Endometrial microvascular endothelial cells (primary cell): ENCODE measurements around the gene PLA2G7. TPM values are rescaled to one million over a fixed set of nuclear protein-coding genes. Genes with fewer than 3 reads are reported as not detected.

Experiments used
- in situ Hi-C: cut with HindIII; loops from 2 replicates; pipeline ENCODE4 v1.10.0; 2017; ENCODE audit warnings: low sequenced_read_pairs, low pct_unique_long_range_greater_than_20kb; ENCODE audit errors: inconsistent ontology term
- total RNA-seq: library from RNA; depleted of rRNA; stranded (reverse); fragments of >200 nt; gene quantifications from one replicate; pipeline ENCODE4 v1.2.3, GENCODE V29; 2015; ENCODE audit errors: inconsistent ontology term

The PLA2G7 gene
- total RNA-seq, 1 donor from 2014 or later, result not detected

DNA sequence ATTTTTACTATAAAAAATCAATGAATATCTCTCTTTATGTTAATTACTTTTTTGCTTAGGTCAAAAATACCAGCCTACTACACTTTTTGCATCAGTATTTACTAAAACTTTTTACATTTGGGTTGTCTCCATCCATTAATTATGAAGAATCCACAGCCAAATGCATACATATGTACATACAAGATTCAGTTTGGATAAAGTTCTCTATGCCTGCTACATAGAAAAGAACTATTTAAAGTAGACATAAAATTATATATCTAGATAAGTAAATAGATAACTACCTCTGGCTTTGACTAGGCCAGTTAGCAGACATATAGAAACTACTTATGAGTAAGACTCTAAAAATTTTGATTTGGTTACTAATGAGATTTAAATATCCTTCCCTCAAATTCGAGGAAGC lies 35.2 kb downstream of the PLA2G7 start:
- in situ Hi-C loops, result no loop called here

DNA sequence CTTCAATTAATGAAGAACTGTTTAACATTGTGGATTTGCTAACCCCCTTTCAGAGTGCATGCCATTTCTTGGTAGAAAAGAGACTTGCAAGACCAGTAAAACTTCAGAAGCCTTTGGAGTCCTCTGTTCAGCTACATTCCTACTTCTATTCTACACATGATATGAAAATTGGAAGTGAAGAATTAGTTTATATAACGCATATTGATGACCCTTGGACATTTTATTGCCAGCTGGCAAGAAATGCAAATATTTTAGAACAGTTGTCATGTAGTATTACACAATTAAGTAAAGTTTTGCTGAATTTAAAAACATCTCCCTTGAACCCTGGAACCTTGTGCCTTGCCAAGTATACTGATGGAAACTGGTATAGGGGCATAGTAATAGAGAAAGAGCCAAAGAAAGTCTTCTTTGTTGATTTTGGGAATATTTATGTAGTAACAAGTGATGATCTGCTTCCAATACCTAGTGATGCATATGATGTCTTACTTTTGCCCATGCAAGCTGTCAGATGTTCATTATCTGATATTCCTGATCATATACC lies 44.2 kb downstream of the PLA2G7 start:
- in situ Hi-C loops, result no loop called here

DNA sequence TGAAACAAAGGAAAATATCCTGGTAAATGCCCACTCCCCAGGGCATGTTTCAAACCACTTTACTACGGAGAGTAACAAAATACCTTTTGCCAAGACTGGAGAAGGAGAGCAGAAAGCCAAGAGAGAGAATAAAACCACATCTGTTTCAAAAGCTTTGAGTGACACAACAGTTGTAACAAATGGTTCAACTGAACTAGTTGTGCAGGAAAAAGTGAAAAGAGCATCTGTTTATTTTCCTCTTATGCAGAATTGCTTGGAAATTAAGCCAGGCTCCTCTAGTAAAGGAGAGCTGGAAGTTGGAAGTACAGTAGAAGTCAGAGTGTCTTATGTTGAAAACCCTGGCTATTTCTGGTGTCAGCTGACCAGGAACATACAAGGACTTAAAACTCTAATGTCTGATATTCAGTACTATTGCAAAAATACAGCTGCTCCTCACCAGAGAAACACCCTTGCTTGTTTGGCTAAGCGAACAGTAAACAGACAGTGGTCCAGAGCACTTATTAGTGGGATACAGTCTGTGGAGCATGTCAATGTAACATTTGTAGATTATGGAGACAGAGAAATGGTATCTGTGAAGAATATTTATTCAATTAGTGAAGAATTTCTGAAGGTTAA lies 44.9 kb downstream of the PLA2G7 start:
- in situ Hi-C loops, result no loop called here

DNA sequence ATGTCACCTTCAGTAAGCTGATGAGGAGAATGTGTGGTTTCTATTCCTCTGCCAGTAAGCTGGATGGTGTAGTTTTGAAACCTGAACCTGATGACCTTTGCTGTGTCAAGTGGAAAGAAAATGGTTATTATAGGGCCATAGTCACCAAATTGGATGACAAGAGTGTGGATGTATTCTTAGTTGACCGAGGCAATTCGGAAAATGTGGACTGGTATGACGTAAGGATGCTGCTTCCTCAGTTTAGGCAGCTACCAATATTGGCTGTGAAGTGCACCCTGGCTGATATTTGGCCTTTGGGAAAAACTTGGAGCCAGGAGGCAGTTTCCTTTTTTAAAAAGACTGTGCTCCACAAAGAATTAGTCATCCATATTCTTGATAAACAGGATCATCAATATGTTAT lies 45.5 kb downstream of the PLA2G7 start:
- in situ Hi-C loops, result no loop called here

DNA sequence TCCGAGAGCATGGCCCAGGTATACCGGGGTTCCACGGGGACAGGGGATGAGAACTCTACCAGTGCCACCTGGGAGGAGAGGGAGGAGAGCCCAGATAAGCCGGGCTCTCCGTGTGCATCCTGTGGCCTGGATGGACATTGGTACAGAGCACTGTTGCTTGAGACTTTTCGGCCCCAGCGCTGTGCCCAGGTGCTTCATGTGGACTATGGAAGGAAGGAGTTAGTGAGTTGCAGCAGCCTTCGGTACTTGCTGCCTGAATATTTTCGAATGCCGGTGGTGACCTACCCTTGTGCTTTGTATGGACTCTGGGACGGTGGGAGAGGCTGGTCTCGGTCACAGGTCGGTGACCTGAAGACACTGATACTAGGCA lies 46.2 kb downstream of the PLA2G7 start:
- in situ Hi-C loops, result no loop called here

DNA sequence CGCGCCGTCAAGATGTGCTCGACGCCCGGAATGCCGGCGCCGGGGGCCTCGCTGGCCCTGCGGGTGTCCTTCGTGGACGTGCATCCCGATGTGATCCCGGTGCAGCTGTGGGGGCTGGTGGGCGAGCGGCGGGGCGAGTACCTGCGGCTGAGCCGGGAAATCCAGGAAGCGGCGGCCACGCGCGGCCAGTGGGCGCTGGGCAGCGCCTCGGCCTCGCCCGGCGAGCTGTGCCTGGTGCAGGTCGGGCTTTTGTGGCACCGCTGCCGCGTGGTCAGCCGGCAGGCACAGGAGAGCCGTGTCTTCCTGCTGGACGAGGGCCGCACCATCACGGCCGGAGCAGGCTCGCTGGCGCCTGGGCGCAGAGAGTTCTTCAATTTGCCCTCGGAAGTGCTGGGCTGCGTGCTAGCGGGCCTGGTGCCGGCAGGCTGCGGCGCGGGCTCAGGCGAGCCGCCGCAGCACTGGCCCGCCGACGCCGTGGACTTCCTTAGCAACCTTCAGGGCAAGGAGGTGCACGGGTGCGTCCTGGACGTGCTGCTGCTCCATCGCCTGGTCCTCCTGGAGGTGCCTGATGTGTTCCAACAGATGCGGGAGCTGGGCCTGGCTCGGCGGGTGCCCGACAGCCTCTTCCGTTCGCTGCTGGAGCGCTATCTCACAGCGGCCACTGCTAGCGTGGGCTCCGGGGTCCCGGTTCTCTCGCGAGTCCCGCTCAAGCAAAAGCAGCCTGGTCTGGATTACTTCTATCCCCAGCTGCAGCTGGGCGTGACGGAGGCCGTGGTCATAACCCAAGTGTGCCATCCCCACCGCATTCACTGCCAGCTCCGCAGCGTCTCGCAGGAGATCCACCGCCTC lies 46.8 kb downstream of the PLA2G7 start:
- in situ Hi-C loops, result no loop called here

DNA sequence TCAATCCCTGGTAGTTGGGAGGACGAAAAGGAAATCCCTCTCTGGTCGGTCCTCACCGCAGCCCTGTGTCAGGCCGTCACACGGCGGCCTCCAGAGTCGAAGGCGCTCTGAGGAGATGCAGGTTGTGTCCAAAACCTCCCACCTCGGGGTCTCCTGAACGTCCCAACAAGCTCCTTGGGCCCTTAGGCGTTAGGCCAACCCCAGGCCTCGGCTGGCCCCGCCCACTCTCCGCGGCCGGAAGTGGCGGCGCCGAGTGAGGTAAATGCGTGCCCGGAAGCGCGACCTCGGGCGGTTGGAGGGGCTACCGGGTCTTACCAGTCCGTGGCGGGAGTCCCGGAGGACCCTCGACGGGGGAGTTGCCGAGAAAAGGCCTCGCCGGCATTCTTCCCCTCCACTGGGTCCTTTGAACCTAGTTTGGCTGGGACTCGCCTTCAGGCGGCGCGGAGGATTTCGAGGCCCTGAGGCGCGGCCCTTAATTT lies 47.5 kb downstream of the PLA2G7 start, which contains the start of gene TDRD6:
TSS of gene TDRD6 (plus strand) at position 267 of the 479 bp plus-strand sequence. CDS start 244 bp downstream, outside the sequence.
- in situ Hi-C loops, result no loop called here

DNA sequence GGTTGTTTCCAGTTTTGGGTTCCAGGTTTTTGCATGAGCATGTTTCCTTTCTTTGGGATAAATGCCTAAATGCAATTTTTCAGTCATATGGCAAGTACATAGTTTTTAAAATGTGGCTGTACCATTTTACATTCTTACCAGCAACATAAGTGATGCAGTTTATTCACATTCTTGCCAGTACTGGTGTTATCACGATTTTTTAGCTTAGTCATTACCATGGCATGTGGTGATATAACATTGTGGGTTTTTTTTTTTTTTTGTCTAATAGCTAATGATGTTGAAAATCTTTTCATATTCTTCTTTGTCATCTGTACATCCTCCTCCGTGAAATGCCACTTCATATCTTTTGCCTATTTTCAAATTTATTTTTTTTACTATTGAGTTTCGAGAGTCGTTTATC lies 50.4 kb downstream of the PLA2G7 start:
- in situ Hi-C loops, result no loop called here

DNA sequence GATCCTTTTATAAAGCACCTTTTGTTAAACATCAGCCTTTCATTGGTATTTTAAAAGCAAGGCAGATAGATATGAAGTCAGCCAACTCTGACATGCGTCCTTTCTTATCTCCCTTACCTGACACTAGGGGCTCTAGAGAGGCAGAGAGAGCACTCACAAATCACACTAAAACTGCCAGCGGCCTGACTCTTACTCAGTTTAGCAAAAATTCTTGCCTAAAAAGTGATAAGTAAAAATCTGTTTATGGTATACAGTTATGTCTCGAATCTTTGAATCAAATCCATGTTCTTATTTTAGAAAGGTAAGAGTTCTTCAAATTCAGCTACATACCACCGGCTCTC lies 57.9 kb downstream of the PLA2G7 start:
- in situ Hi-C loops, result no loop called here

DNA sequence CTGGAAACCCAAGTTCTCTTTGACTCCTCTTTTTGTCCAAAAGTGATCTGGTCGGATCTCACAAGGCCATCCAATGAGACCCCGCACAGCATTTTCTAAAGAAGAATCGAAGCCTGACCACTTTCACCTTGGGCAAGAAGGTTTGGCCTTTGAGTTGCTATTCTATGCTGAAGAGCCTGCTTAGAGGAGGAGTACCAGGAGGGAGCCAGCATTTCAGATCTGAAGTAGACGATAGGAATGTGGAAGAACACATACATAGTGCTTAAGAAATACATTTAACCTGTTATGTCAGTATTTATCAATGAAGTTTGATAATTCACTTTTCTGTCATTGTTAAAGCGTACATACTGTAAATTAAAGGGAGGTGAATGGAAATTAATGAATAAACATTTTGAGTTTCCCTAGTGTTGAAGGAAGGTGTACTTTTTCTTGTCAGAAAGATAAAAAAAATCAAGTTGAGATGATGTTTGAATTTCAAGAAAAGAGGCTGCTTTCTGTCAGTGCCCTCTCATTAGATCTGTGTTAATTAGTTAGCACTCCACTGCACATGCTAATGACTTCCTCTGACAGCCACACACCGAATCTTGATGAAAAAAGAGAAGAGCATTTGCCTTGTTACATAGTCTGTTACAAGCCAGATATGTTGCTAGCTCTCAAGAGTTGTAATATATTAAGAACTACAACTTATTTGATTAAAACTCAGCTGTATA lies 58.4 kb downstream of the PLA2G7 start:
- in situ Hi-C loops, result no loop called here

DNA sequence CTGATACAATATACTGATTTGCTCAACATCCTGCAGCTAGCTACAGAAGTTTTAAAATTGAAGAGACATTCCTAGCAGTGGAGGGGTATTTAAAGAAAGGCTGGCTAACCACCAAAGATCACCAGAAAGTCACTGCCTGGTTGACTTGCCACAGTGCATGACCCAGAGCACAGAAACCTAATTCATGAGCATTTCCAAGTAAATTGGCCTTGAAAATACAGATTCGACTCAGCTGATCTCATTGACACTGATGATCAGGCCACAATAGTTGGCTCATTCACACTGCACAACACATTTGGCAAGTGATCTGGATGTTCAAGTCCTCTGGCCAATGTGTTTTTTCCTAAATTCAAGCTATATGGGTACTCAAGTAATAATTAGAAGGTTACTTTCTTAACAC lies 60.8 kb downstream of the PLA2G7 start:
- in situ Hi-C loops, result no loop called here

DNA sequence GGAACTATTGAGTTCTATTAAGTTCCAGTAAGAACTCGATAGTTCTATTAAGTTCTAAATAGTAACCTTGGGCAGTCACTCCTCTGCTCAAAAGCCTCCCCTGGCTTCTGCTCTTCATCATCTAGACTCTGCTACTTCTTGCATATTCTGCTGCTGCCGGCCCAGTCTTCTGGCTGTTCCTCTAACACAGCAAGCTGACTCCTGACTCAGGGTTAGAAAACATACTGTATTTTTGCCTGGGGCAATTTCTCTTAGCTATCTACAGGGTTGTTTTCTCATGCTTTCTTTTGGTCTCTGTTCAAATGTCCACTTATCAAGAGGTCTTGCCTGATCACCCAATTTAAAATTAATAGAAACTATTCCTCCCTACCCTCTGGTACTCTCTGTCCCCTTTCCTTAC lies 67.8 kb downstream of the PLA2G7 start:
- in situ Hi-C loops, result no loop called here

DNA sequence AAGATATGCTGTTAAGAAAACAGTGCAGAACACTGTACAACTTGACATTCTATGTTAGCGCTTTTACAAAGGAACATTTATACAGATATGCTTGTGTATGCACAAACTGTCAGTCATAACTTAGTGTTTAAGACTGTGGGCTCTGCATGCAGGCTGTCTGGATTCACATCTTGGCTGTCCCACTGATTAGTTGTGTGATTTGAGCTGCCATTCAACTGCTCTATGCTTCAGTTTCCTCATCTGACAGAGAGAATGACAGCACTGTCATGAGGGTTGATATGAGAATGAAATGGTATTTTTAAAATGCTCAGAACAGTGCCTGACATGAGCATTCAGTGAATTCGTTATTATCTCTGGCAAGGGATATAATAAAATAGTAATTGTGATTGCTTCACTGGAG lies 73.7 kb downstream of the PLA2G7 start:
- in situ Hi-C loops, result no loop called here

DNA sequence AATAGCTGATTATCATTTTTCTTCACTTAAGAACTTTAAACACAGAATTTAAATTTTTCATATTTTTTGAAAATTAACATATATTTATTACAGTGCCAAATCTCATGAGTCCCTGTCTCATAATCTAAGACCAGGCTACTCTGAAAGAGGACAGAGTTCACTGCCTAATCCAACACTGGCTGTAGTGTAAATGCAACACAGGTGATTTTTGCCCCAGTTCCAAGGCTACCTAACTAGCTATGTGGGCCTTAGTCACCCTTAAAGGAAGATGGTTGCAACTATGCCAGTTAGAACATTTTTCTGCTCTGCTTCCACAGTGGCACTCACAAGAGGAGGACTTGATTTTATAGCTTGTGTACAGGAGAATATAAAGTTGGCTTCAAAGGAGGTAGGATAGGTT lies 77.5 kb downstream of the PLA2G7 start:
- in situ Hi-C loops, result no loop called here

DNA sequence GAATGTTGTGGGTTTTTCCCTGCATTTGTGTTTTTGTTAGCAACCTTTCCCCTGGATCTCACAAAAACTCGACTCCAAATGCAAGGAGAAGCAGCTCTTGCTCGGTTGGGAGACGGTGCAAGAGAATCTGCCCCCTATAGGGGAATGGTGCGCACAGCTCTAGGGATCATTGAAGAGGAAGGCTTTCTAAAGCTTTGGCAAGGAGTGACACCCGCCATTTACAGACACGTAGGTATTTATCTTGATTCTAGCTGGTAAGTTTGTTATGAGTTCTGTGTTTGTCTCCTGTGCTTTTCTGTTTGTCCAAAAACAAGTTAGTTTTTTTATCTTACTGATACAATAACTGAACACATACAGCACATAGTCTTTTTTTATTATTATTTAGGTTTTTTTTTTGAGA lies 79.4 kb downstream of the PLA2G7 start:
- in situ Hi-C loops, result no loop called here

Other genes starting within 250 kb of the PLA2G7 start
- gene RCAN2, start 243.9 kb downstream of the PLA2G7 start, total RNA-seq, result 1.4 TPM
- 0.09 TPM for gene CYP39A1, start 82.6 kb downstream of the PLA2G7 start, total RNA-seq
- 0.46 TPM for gene SLC25A27, start 82.4 kb downstream of the PLA2G7 start, total RNA-seq
- gene TDRD6, start 47.5 kb downstream of the PLA2G7 start, total RNA-seq, result not detected
- gene ANKRD66, start 11.6 kb upstream of the PLA2G7 start, total RNA-seq, result not detected
- not detected for gene MEP1A, start 58.0 kb upstream of the PLA2G7 start, total RNA-seq
- gene ADGRF5, start 186.6 kb upstream of the PLA2G7 start, total RNA-seq, result 98.5 TPM